Right lobe of liver (tissue), 4 donors: Measurements from ENCODE around the gene ARHGAP33.

Source experiments
- POLR2A ChIP-seq: fragments of 450-650 bp; IDR thresholded peaks from one replicate; pipeline ENCODE4 v1.6.1; 2017; ENCODE audit warnings: antibody characterized with exemption, mild to moderate bottlenecking
- TF ChIP-seq, protein P1 (sequence below), 4 donors: fragments of 200-600 bp in 3 of 4; fragments of 450-650 bp in 1 of 4; IDR thresholded peaks; one replicate each; pipeline versions ENCODE4 v1.5.1 to v1.8.0; 2016 to 2022; ENCODE audit warnings: antibody characterized with exemption in 4 of 4, mild to moderate bottlenecking in 2 of 4
- donor health status: DM: no; HTN: no; CAD: no.
- donor health status: DM: no; HTN: no; CAD: no.
- donor health status: DM: no; HTN: yes; CAD: no.

- no peak for TF ChIP-seq POLR2A
- TF ChIP-seq, protein P1, sequence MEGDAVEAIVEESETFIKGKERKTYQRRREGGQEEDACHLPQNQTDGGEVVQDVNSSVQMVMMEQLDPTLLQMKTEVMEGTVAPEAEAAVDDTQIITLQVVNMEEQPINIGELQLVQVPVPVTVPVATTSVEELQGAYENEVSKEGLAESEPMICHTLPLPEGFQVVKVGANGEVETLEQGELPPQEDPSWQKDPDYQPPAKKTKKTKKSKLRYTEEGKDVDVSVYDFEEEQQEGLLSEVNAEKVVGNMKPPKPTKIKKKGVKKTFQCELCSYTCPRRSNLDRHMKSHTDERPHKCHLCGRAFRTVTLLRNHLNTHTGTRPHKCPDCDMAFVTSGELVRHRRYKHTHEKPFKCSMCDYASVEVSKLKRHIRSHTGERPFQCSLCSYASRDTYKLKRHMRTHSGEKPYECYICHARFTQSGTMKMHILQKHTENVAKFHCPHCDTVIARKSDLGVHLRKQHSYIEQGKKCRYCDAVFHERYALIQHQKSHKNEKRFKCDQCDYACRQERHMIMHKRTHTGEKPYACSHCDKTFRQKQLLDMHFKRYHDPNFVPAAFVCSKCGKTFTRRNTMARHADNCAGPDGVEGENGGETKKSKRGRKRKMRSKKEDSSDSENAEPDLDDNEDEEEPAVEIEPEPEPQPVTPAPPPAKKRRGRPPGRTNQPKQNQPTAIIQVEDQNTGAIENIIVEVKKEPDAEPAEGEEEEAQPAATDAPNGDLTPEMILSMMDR (IDR thresholded peaks at IDR 0.05), result no peak
Observed at GRCh38 chr19:35739275-35740107, 35.9 kb upstream of the ARHGAP33 start.
